CD4-positive, CD25-positive, alpha-beta regulatory T cell (primary cell): ENCODE results near the gene CD48. TPM values are rescaled to one million over a fixed set of nuclear protein-coding genes. Genes with fewer than 3 reads are reported as not detected.

Experiments used
- ATAC-seq, 2 donors: fragments of 150-1000 bp; cut with Tn5 transposase; one replicate each; pipeline ENCODE4 v1.10.0; 2021; ENCODE audit warnings: low read depth in 2 of 2, moderate number of reproducible peaks in 2 of 2, moderate library complexity in 1 of 2
- DNase-seq, 3 donors: peaks; one replicate each; pipeline versions ENCODE4 v3.0.0 to v3.0.0-alpha.2; 2012 to 2022; ENCODE audit warnings: mixed read lengths in 1 of 3
- H3K27ac ChIP-seq: one replicate; pipeline ENCODE4 v1.7.0; 2013; ENCODE audit warnings: mild to moderate bottlenecking, low read length; ENCODE audit not compliant: insufficient read depth, poor library complexity, severe bottlenecking
- H3K27me3 ChIP-seq: one replicate; pipeline ENCODE4 v1.7.0; 2013; ENCODE audit warnings: low read length; ENCODE audit not compliant: control insufficient read depth, insufficient read depth
- H3K36me3 ChIP-seq: one replicate; pipeline ENCODE4 v1.7.0; 2013; ENCODE audit warnings: mild to moderate bottlenecking, low read length, moderate library complexity; ENCODE audit not compliant: control insufficient read depth, insufficient read depth
- H3K4me1 ChIP-seq: 2 replicates; pipeline ENCODE4 v1.7.0; 2013; ENCODE audit warnings: mild to moderate bottlenecking, low read length; ENCODE audit not compliant: insufficient read depth, control insufficient read depth, poor library complexity, severe bottlenecking
- H3K4me3 ChIP-seq: one replicate; pipeline ENCODE4 v1.7.0; 2013; ENCODE audit warnings: low read depth, mild to moderate bottlenecking, low read length, moderate library complexity
- H3K9me3 ChIP-seq, 2 experiments: 1 replicate in 1 of 2; 2 replicates in 1 of 2; pipeline ENCODE4 v1.7.0; 2013; ENCODE audit warnings: low read length in 2 of 2, mild to moderate bottlenecking in 1 of 2, moderate library complexity in 1 of 2; ENCODE audit not compliant: control insufficient read depth in 2 of 2
- H3K27ac Mint-ChIP-seq, 3 donors: one replicate each; pipeline ENCODE4 v1.8.0; 2020 to 2022; ENCODE audit warnings: mild to moderate bottlenecking in 3 of 3, mixed read lengths in 3 of 3, moderate library complexity in 2 of 3
- H3K27me3 Mint-ChIP-seq: one replicate; pipeline ENCODE4 v1.8.0; 2022; ENCODE audit warnings: mild to moderate bottlenecking, mixed read lengths
- H3K36me3 Mint-ChIP-seq: one replicate; pipeline ENCODE4 v1.8.0; 2020; ENCODE audit warnings: mixed read lengths
- H3K4me1 Mint-ChIP-seq, 4 donors: one replicate each; pipeline ENCODE4 v1.8.0; 2020 to 2022; ENCODE audit warnings: mixed read lengths in 4 of 4, mild to moderate bottlenecking in 1 of 4
- H3K4me3 Mint-ChIP-seq, 4 donors: one replicate each; pipeline ENCODE4 v1.8.0; 2020 to 2022; ENCODE audit warnings: mild to moderate bottlenecking in 4 of 4, mixed read lengths in 4 of 4, moderate library complexity in 3 of 4
- H3K9me3 Mint-ChIP-seq, 7 donors: one replicate each; pipeline ENCODE4 v1.8.0; 2020 to 2022; ENCODE audit warnings: mixed read lengths in 7 of 7, mild to moderate bottlenecking in 3 of 7, moderate library complexity in 2 of 7
- polyA plus RNA-seq, 4 donors: library from polyadenylated mRNA; unstranded; fragments of 300-500 nt; fragmentation: Illumina TruSeq; gene quantifications; one replicate each; pipeline ENCODE4 v1.2.3, GENCODE V29; 2021
- total RNA-seq: library from RNA; stranded (reverse); gene quantifications from one replicate; pipeline ENCODE4 v1.2.3, GENCODE V29; 2022

The CD48 gene
- total RNA-seq (290 TPM), polyA plus RNA-seq (100 to 1,000 TPM; 196 to 269 (median 240) TPM)

- Histone ChIP-seq H3K27ac (peak within 1 kb of the TSS; percentile 96), H3K9me3 (no peaks in the 10 kb centered on the region), H3K36me3 (no peaks in the 10 kb centered on the region), H3K27me3 (no peaks in the 10 kb centered on the region), H3K4me1 (peaks cover 67% of the 10 kb centered on the region), H3K4me3 (peak within 1 kb of the TSS; percentile 99)
- no peaks in the 10 kb centered on the region for H3K36me3 Mint-ChIP-seq
- no peak within 1 kb of the TSS for H3K27ac Mint-ChIP-seq
- peaks cover 14 to 40% (median 21%) of the 10 kb centered on the region in 4 donors for H3K4me1 Mint-ChIP-seq
- H3K27me3 Mint-ChIP-seq, result peaks cover 4% of the 10 kb centered on the region
- H3K4me3 Mint-ChIP-seq, result no peak within 1 kb of the TSS
- peak; percentile 40 to 57 for ATAC-seq
- DNase-seq, result peak; percentile 41 to 88 (median 82)
- no peaks in the 10 kb centered on the region for H3K9me3 Mint-ChIP-seq
Measured at GRCh38 chr1:160711602-160712311, at the start of gene CD48. CD48 (minus strand) TSS chr1:160711822; CDS start chr1:160711763, 59 bp downstream.

GRCh38 chr1:160761046-160761445 is 49.4 kb upstream of the CD48 start:
- Mint-ChIP-seq H3K36me3 (no peaks in the 10 kb centered on the region), H3K27me3 (no peaks in the 10 kb centered on the region), H3K27ac (no peak overlapping the region), H3K9me3 (peaks cover 0 to 4% (median 0%) of the 10 kb centered on the region in 7 donors), H3K4me1 (no peaks in the 10 kb centered on the region), H3K4me3 (no peak overlapping the region)
- no peak for ATAC-seq
- Histone ChIP-seq H3K27me3 (no peaks in the 10 kb centered on the region), H3K9me3 (no peaks in the 10 kb centered on the region), H3K4me3 (no peak overlapping the region), H3K27ac (no peak overlapping the region), H3K36me3 (no peaks in the 10 kb centered on the region), H3K4me1 (no peaks in the 10 kb centered on the region)
- DNase-seq, result no peak

- Mint-ChIP-seq H3K27ac (peak overlapping the region in 1 of 3 donors; percentile 38), H3K36me3 (no peaks in the 10 kb centered on the region), H3K9me3 (peaks cover 0 to 4% (median 0%) of the 10 kb centered on the region in 7 donors), H3K27me3 (no peaks in the 10 kb centered on the region), H3K4me3 (no peak overlapping the region), H3K4me1 (no peaks in the 10 kb centered on the region)
- no peaks in the 10 kb centered on the region for H3K36me3 ChIP-seq
- no peak for DNase-seq
- ATAC-seq, result no peak
- no peak overlapping the region for H3K27ac ChIP-seq
- H3K9me3 ChIP-seq, result no peaks in the 10 kb centered on the region
- no peaks in the 10 kb centered on the region for H3K4me1 ChIP-seq
- H3K4me3 ChIP-seq, result no peak overlapping the region
- no peaks in the 10 kb centered on the region for H3K27me3 ChIP-seq
Measured at GRCh38 chr1:160759740-160760139, 48.1 kb upstream of the CD48 start.

GRCh38 chr1:160758521-160758920 is 46.9 kb upstream of the CD48 start:
- Histone ChIP-seq H3K27ac (no peak overlapping the region), H3K9me3 (no peaks in the 10 kb centered on the region), H3K4me3 (no peak overlapping the region), H3K27me3 (no peaks in the 10 kb centered on the region), H3K4me1 (no peaks in the 10 kb centered on the region), H3K36me3 (no peaks in the 10 kb centered on the region)
- ATAC-seq (no peak), DNase-seq (no peak)
- no peak overlapping the region for H3K27ac Mint-ChIP-seq
- no peak overlapping the region for H3K4me3 Mint-ChIP-seq
- no peaks in the 10 kb centered on the region for H3K36me3 Mint-ChIP-seq
- peaks cover 0 to 4% (median 0%) of the 10 kb centered on the region in 7 donors for H3K9me3 Mint-ChIP-seq
- peaks cover 5% of the 10 kb centered on the region for H3K27me3 Mint-ChIP-seq
- H3K4me1 Mint-ChIP-seq, result no peaks in the 10 kb centered on the region

- DNase-seq (no peak), ATAC-seq (no peak)
- Histone ChIP-seq H3K27ac (no peak overlapping the region), H3K4me3 (no peak overlapping the region), H3K36me3 (no peaks in the 10 kb centered on the region), H3K4me1 (no peaks in the 10 kb centered on the region), H3K9me3 (no peaks in the 10 kb centered on the region), H3K27me3 (no peaks in the 10 kb centered on the region)
- peaks cover 0 to 4% (median 0%) of the 10 kb centered on the region in 7 donors for H3K9me3 Mint-ChIP-seq
- H3K27ac Mint-ChIP-seq, result peak overlapping the region in 1 of 3 donors; percentile 26
- peaks cover 0 to 3% (median 0%) of the 10 kb centered on the region in 4 donors for H3K4me1 Mint-ChIP-seq
- no peak overlapping the region for H3K4me3 Mint-ChIP-seq
- H3K36me3 Mint-ChIP-seq, result no peaks in the 10 kb centered on the region
- peaks cover 5% of the 10 kb centered on the region for H3K27me3 Mint-ChIP-seq
Measured at GRCh38 chr1:160756849-160757201, 45.2 kb upstream of the CD48 start.

- Histone ChIP-seq H3K36me3 (no peaks in the 10 kb centered on the region), H3K9me3 (no peaks in the 10 kb centered on the region), H3K4me1 (no peaks in the 10 kb centered on the region), H3K27me3 (no peaks in the 10 kb centered on the region), H3K4me3 (no peak overlapping the region), H3K27ac (no peak overlapping the region)
- Mint-ChIP-seq H3K36me3 (no peaks in the 10 kb centered on the region), H3K4me1 (peaks cover 0 to 4% (median 0%) of the 10 kb centered on the region in 4 donors), H3K27ac (no peak overlapping the region), H3K9me3 (peaks cover 0 to 4% (median 0%) of the 10 kb centered on the region in 7 donors), H3K27me3 (peaks cover 5% of the 10 kb centered on the region), H3K4me3 (no peak overlapping the region)
- ATAC-seq (no peak), DNase-seq (no peak)
Measured at GRCh38 chr1:160755911-160756848, 44.6 kb upstream of the CD48 start.

- Histone ChIP-seq H3K4me1 (no peaks in the 10 kb centered on the region), H3K27ac (no peak overlapping the region), H3K4me3 (no peak overlapping the region), H3K36me3 (no peaks in the 10 kb centered on the region), H3K9me3 (no peaks in the 10 kb centered on the region), H3K27me3 (no peaks in the 10 kb centered on the region)
- Mint-ChIP-seq H3K9me3 (no peaks in the 10 kb centered on the region), H3K4me3 (no peak overlapping the region), H3K36me3 (no peaks in the 10 kb centered on the region), H3K27ac (no peak overlapping the region), H3K27me3 (peaks cover 5% of the 10 kb centered on the region), H3K4me1 (peaks cover 0 to 4% (median 0%) of the 10 kb centered on the region in 4 donors)
- DNase-seq (no peak), ATAC-seq (no peak)
Measured at GRCh38 chr1:160755461-160755860, 43.8 kb upstream of the CD48 start.
